Measurements from ENCODE around the gene TRIM14. TPM values are rescaled to one million over a fixed set of nuclear protein-coding genes. Genes with fewer than 3 reads are reported as not detected.
"Not testable (repeated sequence)": the region's sequence is repeated elsewhere in the genome, so short reads cannot be mapped to it uniquely, and the experiment has no call there.

Gene TRIM14

DNA sequence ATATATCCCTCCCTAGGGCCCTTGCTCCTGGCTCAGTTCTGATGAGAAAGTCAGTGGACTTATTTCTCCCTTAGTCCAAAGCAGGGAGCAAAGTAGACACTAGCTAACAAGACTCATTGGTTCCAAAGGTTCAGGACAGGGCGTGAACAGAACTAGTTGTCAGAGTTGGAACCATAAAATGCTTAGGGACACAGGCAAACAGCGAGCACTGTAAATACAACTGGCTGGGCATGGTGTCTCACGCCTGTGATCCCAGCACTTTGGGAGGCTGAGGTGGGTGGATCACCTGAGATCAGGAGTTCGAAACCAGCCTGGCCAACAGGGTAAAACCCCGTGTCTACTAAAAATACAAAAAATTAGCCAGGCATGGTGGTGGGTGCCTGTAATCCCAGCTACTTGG is 99.2 kb downstream of the TRIM14 start:
- H3K18ac ChIP-seq (ENCODE audit: low read depth in 1 of 2, low read length in 2 of 2), result not testable (repeated sequence)
- 99% methylated on average over 5 of the region's 5 CpGs for WGBS

More for the DNA sequence above, 99.2 kb downstream of the TRIM14 start:
- H2AK5ac ChIP-seq (ENCODE audit: low read length, severe bottlenecking); H2BK120ac ChIP-seq (ENCODE audit: low read depth, low read length); H3K27me3 ChIP-seq (ENCODE audit: control insufficient read depth in 1 of 2, insufficient read depth in 1 of 2, low read length in 2 of 2); H3K27ac ChIP-seq (ENCODE audit: low read length, poor library complexity, severe bottlenecking); H3K9ac ChIP-seq (ENCODE audit: low read length); H4K8ac ChIP-seq (ENCODE audit: low read length); H3K9me3 ChIP-seq (ENCODE audit: control insufficient read depth, low read length); H3K4me1 ChIP-seq (ENCODE audit: control insufficient read depth, insufficient read depth, low read depth, low read length); H3K23ac ChIP-seq (ENCODE audit: low read length in 2 of 2); H2BK5ac ChIP-seq (ENCODE audit: low read depth, low read length, poor library complexity, severe bottlenecking); H2BK12ac ChIP-seq (ENCODE audit: low read length in 2 of 2); H3K4ac ChIP-seq (ENCODE audit: low read depth in 1 of 2, low read length in 2 of 2); H2AFZ ChIP-seq (ENCODE audit: low read depth, low read length); H3K79me1 ChIP-seq (replicated peaks; ENCODE audit: low read length, poor library complexity, severe bottlenecking); H2BK15ac ChIP-seq (ENCODE audit: low read depth, poor library complexity, severe bottlenecking); H4K91ac ChIP-seq (ENCODE audit: low read length); DNase-seq; H3K4me2 ChIP-seq (ENCODE audit: low read length, poor library complexity, severe bottlenecking); H3K4me3 ChIP-seq (ENCODE audit: insufficient read depth in 1 of 2, low read depth in 1 of 2, low read length in 2 of 2); H3K14ac ChIP-seq (ENCODE audit: low read length in 2 of 2): not testable (repeated sequence)
- H3K36me3 ChIP-seq (ENCODE audit: control insufficient read depth in 1 of 2, insufficient read depth in 2 of 2, low read depth in 1 of 2, low read length in 2 of 2), result peaks cover 36 to 56% of the 10 kb centered on the region in 2 experiments

Small RNA genes within 50 kb of the gene (small RNA-seq; reads per million reads assigned to genes)
- gene RF00017 (ENCODE audit: low read depth) (not detected), gene RNU6-918P (ENCODE audit: low read depth) (not detected)
